Right atrium auricular region (tissue), 2 donors: Measurements from ENCODE around the gene FANCL. TPM values are rescaled to one million over a fixed set of nuclear protein-coding genes. Genes with fewer than 3 reads are reported as not detected.
"Not testable (repeated sequence)": the region's sequence is repeated elsewhere in the genome, so short reads cannot be mapped to it uniquely, and the experiment has no call there.

Experiments used
- DNase-seq: peaks from one replicate; pipeline ENCODE4 v3.0.0-alpha.2; 2019; ENCODE audit warnings: low spot score
- H3K27ac ChIP-seq, 2 donors: fragments of 200-600 bp; sonication (generic); 1 replicate in 1 of 2; 2 replicates in 1 of 2; pipeline ENCODE4 v1.5.1; 2016 to 2019
- H3K27me3 ChIP-seq, 2 donors: fragments of 200-600 bp; sonication (generic); one replicate each; pipeline versions ENCODE4 v1.5.1 to v1.6.0; 2017 to 2019
- H3K36me3 ChIP-seq: fragments of 200-600 bp; sonication (generic); one replicate; pipeline ENCODE4 v1.5.1; 2016
- H3K4me1 ChIP-seq, 2 donors: fragments of 200-600 bp; sonication (generic); one replicate each; pipeline versions ENCODE4 v1.5.1 to v1.6.0; 2017 to 2019
- H3K4me3 ChIP-seq, 2 donors: fragments of 200-600 bp; sonication (generic); 1 replicate in 1 of 2; 2 replicates in 1 of 2; pipeline ENCODE4 v1.5.1; 2017 to 2019; ENCODE audit warnings: mild to moderate bottlenecking in 1 of 2, moderate library complexity in 1 of 2
- H3K9me3 ChIP-seq, 2 donors: fragments of 200-600 bp; sonication (generic); one replicate each; pipeline ENCODE4 v1.5.1; 2019
- total RNA-seq, 2 donors: library from RNA; depleted of rRNA; stranded (reverse); fragments of >200 nt; gene quantifications; one replicate each; pipeline ENCODE4 v1.1.0, GENCODE V29; 2016
- TF ChIP-seq, protein P1 (sequence below), 2 donors: fragments of 200-600 bp; sonication (generic); IDR thresholded peaks; one replicate each; pipeline ENCODE4 v1.5.1; 2019; ENCODE audit warnings: antibody characterized with exemption in 2 of 2

Gene FANCL
- total RNA-seq, 2 donors from 2014 or later = 10.4 to 12.5 TPM

DNA sequence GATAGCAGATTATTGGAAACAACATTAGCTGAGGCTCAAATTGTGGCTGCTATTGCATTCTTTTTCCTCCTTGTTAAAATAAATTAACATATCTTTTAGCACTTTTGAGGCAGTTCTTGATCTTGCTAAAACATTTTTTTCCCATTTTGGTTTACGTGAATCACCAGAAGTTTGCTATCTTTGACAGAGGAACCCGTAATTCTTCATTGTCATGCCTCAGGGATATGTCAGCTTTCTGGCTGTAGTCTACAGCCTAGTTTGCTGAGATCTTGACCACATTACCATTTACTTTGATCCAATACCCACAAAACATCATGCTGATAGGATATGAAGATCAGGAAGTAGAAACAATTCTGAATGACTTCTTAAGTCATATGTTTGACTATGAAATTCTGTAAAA lies 25.1 kb upstream of the FANCL start:
- no peak for DNase-seq
- Histone ChIP-seq H3K4me3 (no peak overlapping the region), H3K9me3 (no peaks in the 10 kb centered on the region), H3K36me3 (no peaks in the 10 kb centered on the region), H3K27me3 (no peaks in the 10 kb centered on the region), H3K27ac (no peak overlapping the region), H3K4me1 (no peaks in the 10 kb centered on the region)
- TF ChIP-seq, protein P1, sequence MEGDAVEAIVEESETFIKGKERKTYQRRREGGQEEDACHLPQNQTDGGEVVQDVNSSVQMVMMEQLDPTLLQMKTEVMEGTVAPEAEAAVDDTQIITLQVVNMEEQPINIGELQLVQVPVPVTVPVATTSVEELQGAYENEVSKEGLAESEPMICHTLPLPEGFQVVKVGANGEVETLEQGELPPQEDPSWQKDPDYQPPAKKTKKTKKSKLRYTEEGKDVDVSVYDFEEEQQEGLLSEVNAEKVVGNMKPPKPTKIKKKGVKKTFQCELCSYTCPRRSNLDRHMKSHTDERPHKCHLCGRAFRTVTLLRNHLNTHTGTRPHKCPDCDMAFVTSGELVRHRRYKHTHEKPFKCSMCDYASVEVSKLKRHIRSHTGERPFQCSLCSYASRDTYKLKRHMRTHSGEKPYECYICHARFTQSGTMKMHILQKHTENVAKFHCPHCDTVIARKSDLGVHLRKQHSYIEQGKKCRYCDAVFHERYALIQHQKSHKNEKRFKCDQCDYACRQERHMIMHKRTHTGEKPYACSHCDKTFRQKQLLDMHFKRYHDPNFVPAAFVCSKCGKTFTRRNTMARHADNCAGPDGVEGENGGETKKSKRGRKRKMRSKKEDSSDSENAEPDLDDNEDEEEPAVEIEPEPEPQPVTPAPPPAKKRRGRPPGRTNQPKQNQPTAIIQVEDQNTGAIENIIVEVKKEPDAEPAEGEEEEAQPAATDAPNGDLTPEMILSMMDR (IDR thresholded peaks at IDR 0.05) = no peak

DNA sequence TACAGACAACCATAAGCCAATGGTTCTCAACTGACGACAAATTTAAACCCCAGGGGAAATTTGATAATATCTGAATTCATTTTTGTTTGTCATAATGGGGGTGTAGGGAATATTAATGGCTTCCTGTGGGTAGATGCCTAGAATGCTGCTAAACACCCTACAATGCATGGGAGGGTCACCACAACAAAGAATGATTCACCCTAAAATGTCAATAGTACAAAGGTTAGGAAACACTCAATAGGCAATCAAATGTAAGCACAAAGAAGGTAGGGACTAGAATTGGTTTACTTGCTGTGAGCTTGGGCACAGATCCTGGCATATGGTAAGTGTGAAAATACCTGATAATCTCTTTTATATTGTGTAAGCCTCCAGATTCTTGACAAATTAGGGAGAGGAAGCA lies 20.1 kb upstream of the FANCL start:
- no peak overlapping the region for H3K4me3 ChIP-seq
- no peaks in the 10 kb centered on the region for H3K36me3 ChIP-seq
- TF ChIP-seq, protein P1 (IDR thresholded peaks at IDR 0.05) = no peak
- no peak overlapping the region for H3K27ac ChIP-seq
- no peak for DNase-seq
- no peaks in the 10 kb centered on the region for H3K9me3 ChIP-seq
- no peaks in the 10 kb centered on the region for H3K27me3 ChIP-seq
- no peaks in the 10 kb centered on the region for H3K4me1 ChIP-seq

DNA sequence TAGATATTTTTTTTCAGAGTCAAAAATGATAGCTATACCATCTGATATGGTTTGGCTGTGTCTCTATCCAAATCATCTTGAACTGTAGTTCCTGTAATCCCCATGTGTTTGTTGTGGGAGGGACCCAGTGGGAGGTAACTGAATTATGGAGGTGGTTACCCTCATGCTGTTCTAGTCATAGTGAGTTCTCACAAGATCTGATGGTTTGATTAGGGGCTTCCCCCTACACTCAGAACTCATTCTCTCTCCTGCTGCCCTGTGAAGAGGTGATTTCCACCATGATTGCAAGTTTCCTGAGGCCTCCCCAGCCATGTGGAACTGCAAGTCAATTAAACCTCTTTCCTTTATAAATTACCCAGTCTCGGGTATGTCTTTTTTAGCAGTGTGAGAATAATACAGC lies 17.3 kb upstream of the FANCL start:
- H3K9me3 ChIP-seq, H3K4me1 ChIP-seq, H3K27me3 ChIP-seq, H3K4me3 ChIP-seq, DNase-seq, H3K27ac ChIP-seq, H3K36me3 ChIP-seq: not testable (repeated sequence)

DNA sequence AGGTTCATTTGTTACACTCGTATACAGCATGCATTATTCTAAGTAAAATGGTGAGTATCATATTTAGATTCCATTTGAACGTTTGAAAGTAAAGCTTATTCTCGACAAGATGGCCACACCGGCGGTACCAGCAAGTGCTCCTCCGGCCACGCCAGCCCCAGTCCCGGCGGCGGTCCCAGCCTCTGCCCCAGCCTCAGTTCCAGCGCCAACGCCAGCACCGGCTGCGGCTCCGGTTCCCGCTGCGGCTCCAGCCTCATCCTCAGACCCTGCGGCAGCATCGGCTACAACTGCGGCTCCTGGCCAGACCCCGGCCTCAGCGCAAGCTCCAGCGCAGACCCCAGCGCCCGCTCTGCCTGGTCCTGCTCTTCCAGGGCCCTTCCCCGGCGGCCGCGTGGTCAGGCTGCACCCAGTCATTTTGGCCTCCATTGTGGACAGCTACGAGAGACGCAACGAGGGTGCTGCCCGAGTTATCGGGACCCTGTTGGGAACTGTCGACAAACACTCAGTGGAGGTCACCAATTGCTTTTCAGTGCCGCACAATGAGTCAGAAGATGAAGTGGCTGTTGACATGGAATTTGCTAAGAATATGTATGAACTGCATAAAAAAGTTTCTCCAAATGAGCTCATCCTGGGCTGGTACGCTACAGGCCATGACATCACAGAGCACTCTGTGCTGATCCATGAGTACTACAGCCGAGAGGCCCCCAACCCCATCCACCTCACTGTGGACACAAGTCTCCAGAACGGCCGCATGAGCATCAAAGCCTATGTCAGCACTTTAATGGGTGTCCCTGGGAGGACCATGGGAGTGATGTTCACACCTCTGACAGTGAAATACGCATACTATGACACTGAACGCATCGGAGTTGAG lies 10.4 kb upstream of the FANCL start:
- not testable (repeated sequence) for H3K36me3 ChIP-seq, H3K9me3 ChIP-seq, H3K27ac ChIP-seq, H3K27me3 ChIP-seq, H3K4me1 ChIP-seq, H3K4me3 ChIP-seq, DNase-seq

DNA sequence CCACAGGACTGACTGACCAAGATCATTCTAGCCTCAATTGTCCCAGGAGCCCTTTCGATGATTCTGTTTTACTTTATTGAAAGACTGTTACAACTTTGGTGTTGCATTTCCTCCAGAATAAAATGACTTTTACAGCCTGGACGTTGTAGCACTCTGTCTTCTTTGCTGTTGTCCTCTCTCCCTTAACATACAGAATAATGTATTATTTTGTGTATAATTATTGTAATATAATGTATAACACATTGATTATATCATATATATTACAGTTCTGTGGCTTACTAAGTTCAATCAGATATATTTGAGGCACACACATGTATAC lies 380 bp upstream of the FANCL start:
- Histone ChIP-seq H3K9me3 (no peaks in the 10 kb centered on the region), H3K4me3 (peak overlapping the region; percentile 85 to 91), H3K27ac (peak overlapping the region; percentile 84 to 85), H3K36me3 (no peaks in the 10 kb centered on the region), H3K4me1 (peaks cover 0 to 11% of the 10 kb centered on the region in 2 donors), H3K27me3 (no peaks in the 10 kb centered on the region)
- no peak for DNase-seq
- TF ChIP-seq, protein P1 (IDR thresholded peaks at IDR 0.05) = no peak

DNA sequence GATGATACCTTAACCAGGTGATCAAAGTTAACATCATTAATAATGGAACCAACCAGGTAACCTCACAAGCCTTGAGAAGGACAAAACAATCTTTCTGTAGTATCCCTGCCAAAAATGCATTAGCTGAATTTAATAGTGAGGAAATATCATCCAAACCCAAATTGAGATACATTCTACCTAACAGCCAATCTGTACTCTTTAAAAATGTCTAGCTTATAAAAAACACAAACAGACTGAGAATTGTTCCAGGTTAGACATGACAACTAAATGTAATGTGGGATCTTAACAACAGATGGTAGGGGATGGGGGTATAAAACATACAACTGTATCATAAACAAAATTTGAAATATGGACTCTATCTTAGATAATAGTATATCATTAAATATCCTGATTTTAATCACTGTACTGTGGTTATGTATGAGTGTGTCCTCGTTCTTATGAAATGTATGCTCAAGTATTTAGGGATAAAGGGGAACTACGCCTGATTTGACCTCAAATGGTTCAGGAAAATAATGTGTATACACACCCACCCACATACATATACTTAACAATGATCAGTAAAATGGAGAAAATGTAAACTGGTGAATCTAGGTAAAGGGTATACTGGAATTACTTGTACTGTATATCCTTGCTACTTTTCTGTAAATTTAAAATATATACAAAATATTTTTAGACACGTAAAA lies 1.7 kb downstream of the FANCL start:
- Histone ChIP-seq H3K9me3 (no peaks in the 10 kb centered on the region), H3K27ac (no peak overlapping the region), H3K36me3 (no peaks in the 10 kb centered on the region), H3K27me3 (no peaks in the 10 kb centered on the region), H3K4me3 (no peak overlapping the region), H3K4me1 (peaks cover 0 to 11% of the 10 kb centered on the region in 2 donors)
- no peak for DNase-seq
- TF ChIP-seq, protein P1 (IDR thresholded peaks at IDR 0.05) = no peak
